Erythroblast (primary cell): ENCODE data around the gene CELF2.

Source experiments
- GATA1 ChIP-seq: IDR thresholded peaks from 2 replicates; pipeline ENCODE4 v1.6.1; 2011; ENCODE audit warnings: low read depth, mild to moderate bottlenecking, control low read depth, low read length, moderate library complexity
- POLR2A ChIP-seq: IDR thresholded peaks from 2 replicates; pipeline ENCODE4 v1.6.1; 2011; ENCODE audit warnings: mild to moderate bottlenecking, low read length

DNA sequence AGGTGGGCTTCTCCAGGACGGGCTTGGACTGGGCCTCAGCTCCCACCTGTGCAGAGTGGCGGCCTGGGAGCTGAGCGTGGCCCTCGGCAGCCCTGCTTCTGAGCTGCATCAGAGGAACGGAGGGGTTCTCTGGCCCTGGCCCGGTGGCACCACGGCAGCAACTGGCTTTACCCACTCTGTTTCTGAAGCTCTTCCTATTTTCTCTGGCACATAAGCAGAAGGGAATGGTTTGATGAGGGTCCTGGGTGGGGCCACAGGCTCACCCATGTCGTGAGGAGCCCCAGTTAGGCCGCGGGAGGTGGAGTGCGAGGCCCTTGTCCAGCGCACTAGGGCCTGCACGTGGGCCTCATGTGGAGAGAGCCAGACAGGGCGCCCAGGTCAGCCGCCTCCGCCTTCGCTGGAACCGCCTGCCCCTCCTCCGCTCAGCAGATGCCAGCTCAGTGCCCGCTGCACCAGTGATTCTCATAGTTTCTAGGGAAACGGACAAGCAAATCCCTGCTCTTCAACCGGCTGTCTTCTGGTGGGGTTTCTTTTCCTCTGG, 284.0 kb downstream of the CELF2 start:
- no peak for TF ChIP-seq POLR2A
- no peak for TF ChIP-seq GATA1
